Measurements from ENCODE around the gene HOXC6.

HOXC6 gene

GRCh38 chr12:54009171-54010052 is 18.8 kb upstream of the HOXC6 start:
- TF ChIP-seq ZFX (IDR thresholded peaks at IDR 0.05; ENCODE audit: borderline replicate concordance), result no peak
- TF ChIP-seq CTCF (IDR thresholded peaks at IDR 0.05), result no peak
- H3K27ac ChIP-seq, result no peak overlapping the region

- H3K27ac ChIP-seq, result no peak overlapping the region
- TF ChIP-seq CTCF (IDR thresholded peaks at IDR 0.05) (no peak), ZFX (IDR thresholded peaks at IDR 0.05; ENCODE audit: borderline replicate concordance) (no peak)
Observed at GRCh38 chr12:54010053-54010971, 17.9 kb upstream of the HOXC6 start.

- TF ChIP-seq ZFX (IDR thresholded peaks at IDR 0.05; ENCODE audit: borderline replicate concordance), result no peak
- no peak for TF ChIP-seq CTCF (IDR thresholded peaks at IDR 0.05)
- H3K27ac ChIP-seq, result no peak overlapping the region
Observed at GRCh38 chr12:54010972-54011664, 17.1 kb upstream of the HOXC6 start.

GRCh38 chr12:54011665-54012532 is 16.3 kb upstream of the HOXC6 start:
- no peak for TF ChIP-seq CTCF (IDR thresholded peaks at IDR 0.05)
- no peak for TF ChIP-seq ZFX (IDR thresholded peaks at IDR 0.05; ENCODE audit: borderline replicate concordance)
- H3K27ac ChIP-seq, result no peak overlapping the region

- H3K27ac ChIP-seq, result no peak overlapping the region
- TF ChIP-seq ZFX (IDR thresholded peaks at IDR 0.05; ENCODE audit: borderline replicate concordance) (no peak), CTCF (IDR thresholded peaks at IDR 0.05) (peak; percentile 16; the same call in 1 of the 2 replicates)
Observed at GRCh38 chr12:54012631-54013409, 15.4 kb upstream of the HOXC6 start.
